GM18951 (cell line): ENCODE results near the gene PIP5K1B.
"Not testable (repeated sequence)": the region's sequence is repeated elsewhere in the genome, so short reads cannot be mapped to it uniquely, and the experiment has no call there.

Experiments
- POLR2A ChIP-seq: IDR thresholded peaks from 4 replicates; pipeline ENCODE4 v1.6.1; 2011; ENCODE audit warnings: mild to moderate bottlenecking; ENCODE audit not compliant: insufficient read length, insufficient read depth; ENCODE audit errors: extremely low read depth
- in situ Hi-C: fragments of 300-500 bp; cut with MboI; formaldehyde crosslinking; loops from one replicate; pipeline ENCODE4 v1.12.0; 2022; ENCODE audit warnings: low sequenced_read_pairs, mixed read lengths, inconsistent platforms; ENCODE audit not compliant: unreplicated experiment

Gene PIP5K1B

DNA sequence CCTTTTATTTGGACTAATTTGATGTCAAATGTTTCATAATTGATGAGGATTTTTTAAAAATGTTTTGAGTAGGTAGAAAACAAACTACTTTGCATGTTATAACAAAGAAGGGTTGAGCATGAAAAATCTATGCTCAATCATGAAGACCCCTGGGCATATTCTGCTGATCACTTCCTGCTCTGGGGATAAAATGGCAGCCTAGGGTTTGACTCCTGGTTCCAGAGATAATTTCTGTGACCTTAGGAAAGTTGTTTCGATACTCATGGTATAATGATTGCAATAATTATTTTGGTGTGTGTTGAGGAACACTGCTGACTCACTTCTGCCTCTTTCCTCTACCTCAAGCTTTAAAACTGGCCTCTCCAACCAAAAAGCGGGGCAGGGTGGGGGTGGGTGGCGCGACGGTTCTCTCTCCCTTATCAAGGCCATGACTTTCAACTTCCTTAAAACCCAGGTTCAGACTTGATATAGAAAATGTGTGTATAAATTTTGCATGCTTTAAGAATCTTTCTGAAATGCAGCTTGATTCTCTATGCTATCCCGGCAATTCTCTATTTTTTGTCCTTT, 6.0 kb upstream of the PIP5K1B start:
- no peak for TF ChIP-seq POLR2A
- in situ Hi-C loops, result no loop called here

- in situ Hi-C loops, result not testable (repeated sequence)
Measured at GRCh38 chr9:68699625-68700024, 5.4 kb upstream of the PIP5K1B start.

DNA sequence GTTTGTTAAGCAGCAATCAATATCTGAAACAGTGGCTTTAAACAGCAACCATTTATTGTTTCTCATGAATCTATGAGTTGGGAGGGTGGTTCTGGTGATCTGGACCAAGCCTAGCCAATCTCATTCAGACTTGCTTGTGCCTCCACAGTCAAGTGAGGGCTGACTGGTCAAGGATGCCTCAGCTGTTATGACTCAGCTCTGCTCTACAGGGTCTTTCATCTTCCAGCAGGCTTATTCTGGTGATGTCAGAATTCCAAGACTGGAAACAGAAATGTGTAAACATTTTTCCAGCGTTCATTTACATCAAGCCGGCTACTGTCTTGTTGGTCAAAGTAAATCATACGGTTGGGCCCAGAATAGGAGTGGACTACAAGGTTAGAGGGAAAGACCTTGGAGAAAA, 2.5 kb upstream of the PIP5K1B start:
- TF ChIP-seq POLR2A, result no peak
- in situ Hi-C loops, result no loop called here

DNA sequence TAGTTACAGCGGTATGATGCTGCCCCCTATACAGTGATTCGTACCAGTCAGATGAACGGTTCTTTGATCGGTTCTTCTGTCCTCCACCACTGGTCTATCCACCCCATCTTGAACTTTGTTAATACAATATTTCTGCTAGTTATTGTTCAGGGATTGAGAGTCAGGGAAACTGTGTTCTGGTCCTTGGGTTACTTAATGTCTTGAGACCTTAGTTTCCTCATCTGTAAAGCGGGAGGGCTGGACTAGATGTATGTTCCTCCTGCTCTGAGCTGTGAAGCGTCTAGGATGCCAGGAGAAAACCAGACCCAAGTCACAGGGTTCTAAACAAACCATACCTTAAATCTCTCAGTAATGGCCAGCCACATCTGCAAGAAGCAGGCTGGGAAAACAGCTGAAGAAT, 1.4 kb upstream of the PIP5K1B start:
- no peak for TF ChIP-seq POLR2A
- in situ Hi-C loops, result no loop called here

- in situ Hi-C loops, result no loop called here
- no peak for TF ChIP-seq POLR2A
Measured at GRCh38 chr9:68704498-68704813, 584 bp upstream of the PIP5K1B start.

GRCh38 chr9:68705531-68706362, 707 bp downstream of the PIP5K1B start:
- in situ Hi-C loops, result no loop called here
- TF ChIP-seq POLR2A, result no peak

DNA sequence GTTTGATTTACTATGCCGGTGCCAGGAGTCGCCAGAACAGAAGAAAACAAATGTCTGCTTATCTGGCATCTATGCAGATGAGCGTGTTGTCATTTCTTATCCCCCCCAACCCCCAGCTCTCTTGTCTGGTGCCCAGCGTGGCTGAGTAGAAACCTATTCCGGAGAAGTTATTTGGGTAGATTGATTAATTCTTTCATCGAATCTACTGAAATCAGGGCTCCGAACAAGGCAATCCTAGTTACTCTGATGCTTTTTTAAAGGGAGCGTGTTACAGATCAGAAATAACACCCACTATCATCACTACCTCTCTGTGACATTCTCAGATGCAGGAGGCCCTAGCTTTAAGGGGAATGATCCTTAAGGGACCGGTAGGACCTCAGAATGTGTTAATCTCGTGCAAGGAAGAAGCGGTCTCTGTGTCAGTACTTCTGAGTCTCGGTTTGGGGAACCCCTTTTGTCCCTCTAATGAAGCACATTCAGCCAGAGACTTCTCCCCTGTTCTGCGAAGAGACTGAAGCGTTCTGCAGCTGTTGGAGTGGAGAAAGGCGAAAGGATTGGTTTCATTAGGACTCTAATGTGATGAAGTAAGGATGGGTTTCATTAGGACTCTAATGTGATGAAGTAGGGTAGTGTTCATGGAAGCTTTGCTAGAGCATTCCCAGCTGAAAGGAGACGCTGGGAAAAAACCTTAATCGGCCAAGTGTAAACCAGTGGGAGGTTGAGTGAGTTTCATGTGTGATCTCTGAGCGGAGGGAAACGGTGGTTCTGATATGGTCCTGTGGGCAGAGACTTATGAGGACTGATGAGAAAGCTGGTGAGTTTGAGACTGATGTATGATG, 1.5 kb downstream of the PIP5K1B start:
- in situ Hi-C loops, result no loop called here

DNA sequence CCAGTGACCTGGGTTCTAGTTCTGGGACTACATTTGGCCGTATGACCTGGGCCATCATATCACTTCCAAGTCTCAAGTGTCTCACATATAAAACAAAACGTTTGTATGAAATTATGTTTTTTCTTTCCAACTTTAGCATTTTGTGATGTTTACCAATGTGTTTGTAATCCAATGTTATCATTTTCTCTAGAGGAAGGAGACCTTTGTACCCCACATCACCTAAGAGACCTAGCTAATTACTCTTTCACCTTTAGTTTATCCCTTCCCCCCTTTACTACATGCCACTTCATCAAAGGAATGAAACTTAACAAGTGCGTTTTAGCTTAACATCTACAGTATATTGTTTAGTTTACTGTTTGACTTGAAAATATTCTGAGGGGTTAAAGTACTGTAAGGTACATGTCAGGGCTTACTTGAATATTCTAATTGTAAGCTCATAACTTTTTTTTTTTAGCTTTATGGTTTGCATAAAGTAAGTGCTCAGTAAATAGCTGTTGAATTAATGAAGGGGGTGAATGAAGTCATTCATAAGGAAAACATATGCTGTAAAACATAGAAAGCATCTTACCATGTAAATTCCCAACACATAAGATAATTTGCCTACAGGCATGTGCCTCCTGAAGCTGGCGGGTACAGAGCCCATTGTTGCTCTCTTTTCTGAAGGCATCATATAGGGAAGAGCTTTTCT, 2.9 kb downstream of the PIP5K1B start:
- TF ChIP-seq POLR2A, result no peak
- in situ Hi-C loops, result no loop called here

More for the DNA sequence above, 1.5 kb downstream of the PIP5K1B start:
- TF ChIP-seq POLR2A, result no peak

GRCh38 chr9:68708513-68708912, 3.5 kb downstream of the PIP5K1B start:
- no peak for TF ChIP-seq POLR2A
- in situ Hi-C loops, result no loop called here

- TF ChIP-seq POLR2A, result no peak
- in situ Hi-C loops, result no loop called here
Measured at GRCh38 chr9:68709291-68710110, 4.5 kb downstream of the PIP5K1B start.

- in situ Hi-C loops, result no loop called here
- TF ChIP-seq POLR2A, result no peak
Measured at GRCh38 chr9:68710111-68710471, 5.1 kb downstream of the PIP5K1B start.

- no peak for TF ChIP-seq POLR2A
- in situ Hi-C loops, result no loop called here
Measured at GRCh38 chr9:68711281-68711680, 6.2 kb downstream of the PIP5K1B start.
